ENCODE results near the gene FAM13A. TPM values are rescaled to one million over a fixed set of nuclear protein-coding genes. Genes with fewer than 3 reads are reported as not detected.

The FAM13A gene
- total and polyA plus RNA-seq, 10 of the 15 experiments (the other 5 are each of a cell fraction or from before 2014, with no cell fraction given): 0.05 to 1.8 (median 0.27) TPM; not detected in 1

DNA sequence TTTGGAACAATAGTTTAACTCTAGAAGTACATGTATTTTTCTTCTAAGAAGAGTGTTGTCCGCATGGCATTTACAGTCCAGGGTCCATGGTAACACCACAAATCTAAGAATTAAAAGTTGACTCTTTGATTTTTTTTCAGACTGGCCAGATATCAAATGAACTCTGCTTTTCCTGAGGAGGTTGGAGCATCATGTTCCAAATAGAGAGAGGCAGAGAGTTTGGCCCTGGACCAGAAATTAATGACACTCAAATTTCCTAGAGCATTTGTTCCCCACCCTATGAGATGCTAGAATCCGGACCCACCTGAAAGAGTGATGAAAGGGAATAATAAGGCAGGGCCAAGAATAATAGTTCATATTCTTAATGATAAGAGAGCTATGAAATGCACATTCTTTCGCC lies 312.4 kb downstream of the FAM13A start:
- CTCF ChIA-PET: no interaction called here

More for the DNA sequence above, 312.4 kb downstream of the FAM13A start:
- Histone ChIP-seq H3K4me2 (ENCODE audit: control insufficient read depth, insufficient read depth) (no peak overlapping the region), H3K4me1 (ENCODE audit: control insufficient read depth, insufficient read depth, low read length) (no peaks in the 10 kb centered on the region), H3K27ac (ENCODE audit: control insufficient read depth, insufficient read depth) (no peak overlapping the region), H3K79me2 (ENCODE audit: control insufficient read depth, insufficient read depth, low read length) (no peaks in the 10 kb centered on the region), H3K27me3 (replicated peaks in 1 of 2; ENCODE audit: control insufficient read depth in 2 of 2, insufficient read depth in 2 of 2, low read length in 1 of 2) (no peaks in the 10 kb centered on the region), H4K20me1 (ENCODE audit: control insufficient read depth, insufficient read depth) (no peaks in the 10 kb centered on the region), H3K4me3 (no peak overlapping the region), H3K9me3 (replicated peaks; ENCODE audit: control insufficient read depth, insufficient read depth, low read length) (no peaks in the 10 kb centered on the region), H2AFZ (ENCODE audit: control insufficient read depth, low read depth, low read length) (no peak overlapping the region), H3K36me3 (ENCODE audit: control insufficient read depth in 2 of 2, insufficient read depth in 2 of 2, low read length in 1 of 2) (no peaks in the 10 kb centered on the region), H3K9ac (ENCODE audit: control insufficient read depth, insufficient read depth, low read length) (no peak overlapping the region)
- ATAC-seq (no peak), FAIRE-seq (no peak), DNase-seq (ENCODE audit: low read depth, low spot score) (no peak)
- POLR2A ChIA-PET: no interaction called here
- WGBS (ENCODE audit: insufficient coverage, insufficient replicate concordance, low lambda C conversion rate, missing lambda C conversion rate): 48% methylated on average over 3 of the region's 3 CpGs
- RAD21 ChIA-PET (ENCODE audit: unreplicated experiment): no interaction called here
- intact Hi-C loops (cut with micrococcal nuclease; ENCODE audit: unreplicated experiment) (no loop called here), in situ Hi-C loops (cut with MboI) (no loop called here)
- SMC1A ChIA-PET (ENCODE audit: uncharacterized antibody, unreplicated experiment): interaction anchor here (1.3 kb wide), 1 partner anchor 76 kb away, joined by 3 read pairs; no protein-coding TSS in a partner anchor
- TF ChIP-seq ZNF622 (IDR thresholded peaks at IDR 0.05): no peak
- TF ChIP-seq CREB1 (IDR thresholded peaks at IDR 0.05; ENCODE audit: low read depth): no peak
- TF ChIP-seq GABPA (IDR thresholded peaks at IDR 0.05; ENCODE audit: low read depth): no peak
- no peak for TF ChIP-seq KLF5 (IDR thresholded peaks at IDR 0.05; ENCODE audit: partially characterized antibody)
- TF ChIP-seq HCFC1 (IDR thresholded peaks at IDR 0.05; ENCODE audit: low read length): no peak
- TF ChIP-seq NR2C2 (IDR thresholded peaks at IDR 0.05; ENCODE audit: borderline replicate concordance, control insufficient read depth, insufficient read length, low read depth): no peak
- TF ChIP-seq MYB (IDR thresholded peaks at IDR 0.05; ENCODE audit: borderline replicate concordance, low read depth, low read length): no peak
- TF ChIP-seq, protein P1, sequence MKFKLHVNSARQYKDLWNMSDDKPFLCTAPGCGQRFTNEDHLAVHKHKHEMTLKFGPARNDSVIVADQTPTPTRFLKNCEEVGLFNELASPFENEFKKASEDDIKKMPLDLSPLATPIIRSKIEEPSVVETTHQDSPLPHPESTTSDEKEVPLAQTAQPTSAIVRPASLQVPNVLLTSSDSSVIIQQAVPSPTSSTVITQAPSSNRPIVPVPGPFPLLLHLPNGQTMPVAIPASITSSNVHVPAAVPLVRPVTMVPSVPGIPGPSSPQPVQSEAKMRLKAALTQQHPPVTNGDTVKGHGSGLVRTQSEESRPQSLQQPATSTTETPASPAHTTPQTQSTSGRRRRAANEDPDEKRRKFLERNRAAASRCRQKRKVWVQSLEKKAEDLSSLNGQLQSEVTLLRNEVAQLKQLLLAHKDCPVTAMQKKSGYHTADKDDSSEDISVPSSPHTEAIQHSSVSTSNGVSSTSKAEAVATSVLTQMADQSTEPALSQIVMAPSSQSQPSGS (IDR thresholded peaks at IDR 0.05; ENCODE audit: low read length): no peak
- no peak for TF ChIP-seq LARP7 (IDR thresholded peaks at IDR 0.05)
- TF ChIP-seq MTA2 (IDR thresholded peaks at IDR 0.05; ENCODE audit: low read depth): no peak
- TF ChIP-seq, protein P2, sequence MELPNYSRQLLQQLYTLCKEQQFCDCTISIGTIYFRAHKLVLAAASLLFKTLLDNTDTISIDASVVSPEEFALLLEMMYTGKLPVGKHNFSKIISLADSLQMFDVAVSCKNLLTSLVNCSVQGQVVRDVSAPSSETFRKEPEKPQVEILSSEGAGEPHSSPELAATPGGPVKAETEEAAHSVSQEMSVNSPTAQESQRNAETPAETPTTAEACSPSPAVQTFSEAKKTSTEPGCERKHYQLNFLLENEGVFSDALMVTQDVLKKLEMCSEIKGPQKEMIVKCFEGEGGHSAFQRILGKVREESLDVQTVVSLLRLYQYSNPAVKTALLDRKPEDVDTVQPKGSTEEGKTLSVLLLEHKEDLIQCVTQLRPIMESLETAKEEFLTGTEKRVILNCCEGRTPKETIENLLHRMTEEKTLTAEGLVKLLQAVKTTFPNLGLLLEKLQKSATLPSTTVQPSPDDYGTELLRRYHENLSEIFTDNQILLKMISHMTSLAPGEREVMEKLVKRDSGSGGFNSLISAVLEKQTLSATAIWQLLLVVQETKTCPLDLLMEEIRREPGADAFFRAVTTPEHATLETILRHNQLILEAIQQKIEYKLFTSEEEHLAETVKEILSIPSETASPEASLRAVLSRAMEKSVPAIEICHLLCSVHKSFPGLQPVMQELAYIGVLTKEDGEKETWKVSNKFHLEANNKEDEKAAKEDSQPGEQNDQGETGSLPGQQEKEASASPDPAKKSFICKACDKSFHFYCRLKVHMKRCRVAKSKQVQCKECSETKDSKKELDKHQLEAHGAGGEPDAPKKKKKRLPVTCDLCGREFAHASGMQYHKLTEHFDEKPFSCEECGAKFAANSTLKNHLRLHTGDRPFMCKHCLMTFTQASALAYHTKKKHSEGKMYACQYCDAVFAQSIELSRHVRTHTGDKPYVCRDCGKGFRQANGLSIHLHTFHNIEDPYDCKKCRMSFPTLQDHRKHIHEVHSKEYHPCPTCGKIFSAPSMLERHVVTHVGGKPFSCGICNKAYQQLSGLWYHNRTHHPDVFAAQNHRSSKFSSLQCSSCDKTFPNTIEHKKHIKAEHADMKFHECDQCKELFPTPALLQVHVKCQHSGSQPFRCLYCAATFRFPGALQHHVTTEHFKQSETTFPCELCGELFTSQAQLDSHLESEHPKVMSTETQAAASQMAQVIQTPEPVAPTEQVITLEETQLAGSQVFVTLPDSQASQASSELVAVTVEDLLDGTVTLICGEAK (IDR thresholded peaks at IDR 0.05; ENCODE audit: borderline replicate concordance): no peak
- TF ChIP-seq STAT3 (IDR thresholded peaks at IDR 0.05; ENCODE audit: low read depth, low read length): no peak
- no peak for TF ChIP-seq MEF2B (IDR thresholded peaks at IDR 0.05; ENCODE audit: partially characterized antibody, poor library complexity, severe bottlenecking)
- no peak for TF ChIP-seq FOXM1 (IDR thresholded peaks at IDR 0.05; ENCODE audit: low read depth, low read length)
- no peak for TF ChIP-seq CHD1 (IDR thresholded peaks at IDR 0.05; ENCODE audit: low read depth, low read length)
- TF ChIP-seq TCF7 (IDR thresholded peaks at IDR 0.05; ENCODE audit: borderline replicate concordance): no peak
- BruUV-seq (replicated peaks): no TSS peak

All from GM12878 (cell line).